HEK293 (cell line): ENCODE results near the gene ASAP2.

ENCODE experiments used
- CTCF ChIA-PET: fragments of 350-600 bp; formaldehyde crosslinking; extraction: SDS; loops from one replicate; lab custom pipeline; 2021; ENCODE audit warnings: antibody characterized with exemption; lab: Yijun Ruan, JAX
- POLR2A ChIA-PET: fragments of 300-600 bp; formaldehyde crosslinking; extraction: SDS; loops from one replicate; lab custom pipeline; 2020; ENCODE audit warnings: antibody characterized with exemption, inconsistent platforms; lab: Yijun Ruan, JAX
- H3K27ac ChIP-seq: fragments of 200-500 bp; sonication (Bioruptor generic); 2 replicates; pipeline ENCODE4 v1.5.1; 2014; ENCODE audit warnings: low read depth, low read length, control low read depth, inconsistent platforms; ENCODE audit errors: extremely low read depth
- H3K36me3 ChIP-seq, 2 experiments: fragments of 200-500 bp in 1 of 2; sonication (Bioruptor generic) in 1 of 2; 1 replicate in 1 of 2; 2 replicates in 1 of 2; pipeline ENCODE4 v1.5.1; 2014 to 2017; ENCODE audit warnings: inconsistent platforms in 2 of 2, low read length in 2 of 2; ENCODE audit not compliant: control insufficient read depth in 2 of 2, insufficient read depth in 1 of 2
- H3K4me1 ChIP-seq: fragments of 200-500 bp; sonication (Bioruptor generic); 2 replicates; pipeline ENCODE4 v1.5.1; 2014; ENCODE audit warnings: mild to moderate bottlenecking, low read length, inconsistent platforms; ENCODE audit not compliant: control insufficient read depth, insufficient read depth
- H3K4me3 ChIP-seq: 2 replicates; pipeline ENCODE4 v1.5.1; 2011; ENCODE audit warnings: low read depth, mild to moderate bottlenecking, control low read depth, low read length, moderate library complexity
- H3K9me3 ChIP-seq: fragments of 200-500 bp; sonication (Bioruptor generic); 2 replicates; pipeline ENCODE4 v1.5.1; 2014; ENCODE audit warnings: low read depth, low read length, inconsistent platforms; ENCODE audit not compliant: control insufficient read depth, insufficient read depth
- AEBP2 ChIP-seq: fragments of 450-650 bp; formaldehyde crosslinking; IDR thresholded peaks from 2 replicates; pipeline ENCODE4 v1.5.1; 2016; ENCODE audit warnings: missing biosample characterization, missing genetic modification characterization, borderline replicate concordance
- GFI1B ChIP-seq: fragments of 450-650 bp; formaldehyde crosslinking; IDR thresholded peaks from 2 replicates; pipeline ENCODE4 v1.5.1; 2016; ENCODE audit warnings: missing biosample characterization, missing genetic modification characterization
- PRDM1 ChIP-seq: fragments of 450-650 bp; formaldehyde crosslinking; IDR thresholded peaks from 2 replicates; pipeline ENCODE4; 2016; ENCODE audit warnings: missing biosample characterization, missing genetic modification characterization
- SCRT1 ChIP-seq: fragments of 450-650 bp; formaldehyde crosslinking; IDR thresholded peaks from 2 replicates; pipeline ENCODE4 v1.5.1; 2016; ENCODE audit warnings: missing biosample characterization, missing genetic modification characterization, borderline replicate concordance
- ZBTB11 ChIP-seq: fragments of 450-650 bp; formaldehyde crosslinking; conservative IDR thresholded peaks from 2 replicates; pipeline ENCODE4 v1.5.1; 2016; ENCODE audit warnings: low read depth, missing biosample characterization, missing genetic modification characterization
- ZBTB26 ChIP-seq: fragments of 450-650 bp; formaldehyde crosslinking; optimal IDR thresholded peaks from 2 replicates; pipeline ENCODE3; 2016; ENCODE audit warnings: missing biosample characterization, mild to moderate bottlenecking, missing genetic modification characterization
- ZFP69B ChIP-seq: fragments of 450-650 bp; formaldehyde crosslinking; IDR thresholded peaks from 2 replicates; pipeline ENCODE4 v1.5.1; 2016; ENCODE audit warnings: missing biosample characterization, missing genetic modification characterization
- ZNF138 ChIP-seq: fragments of 450-650 bp; formaldehyde crosslinking; IDR thresholded peaks from 2 replicates; pipeline ENCODE4 v1.5.1; 2016; ENCODE audit warnings: missing biosample characterization, missing genetic modification characterization, borderline replicate concordance
- ZNF184 ChIP-seq: fragments of 450-650 bp; IDR thresholded peaks from 2 replicates; pipeline ENCODE4 v1.5.1; 2018; ENCODE audit warnings: missing biosample characterization, mild to moderate bottlenecking, missing genetic modification characterization
- ZNF223 ChIP-seq: fragments of 450-650 bp; formaldehyde crosslinking; IDR thresholded peaks from 2 replicates; pipeline ENCODE4 v1.5.1; 2016; ENCODE audit warnings: missing biosample characterization, missing genetic modification characterization
- ZNF354C ChIP-seq: fragments of 450-650 bp; formaldehyde crosslinking; IDR thresholded peaks from 2 replicates; pipeline ENCODE4 v1.5.1; 2016; ENCODE audit warnings: missing biosample characterization, missing genetic modification characterization, low read depth, borderline replicate concordance
- ZNF530 ChIP-seq: fragments of 450-650 bp; formaldehyde crosslinking; IDR thresholded peaks from 2 replicates; pipeline ENCODE4 v1.5.1; 2016; ENCODE audit warnings: low read depth, missing biosample characterization, missing genetic modification characterization
- ZNF600 ChIP-seq: fragments of 450-650 bp; formaldehyde crosslinking; IDR thresholded peaks from 2 replicates; pipeline ENCODE4 v1.5.1; 2016; ENCODE audit warnings: missing biosample characterization, missing genetic modification characterization
- ZNF624 ChIP-seq: fragments of 450-650 bp; formaldehyde crosslinking; IDR thresholded peaks from 2 replicates; pipeline ENCODE4 v1.5.1; 2017; ENCODE audit warnings: missing biosample characterization, missing genetic modification characterization
- ZNF629 ChIP-seq: fragments of 450-650 bp; formaldehyde crosslinking; IDR thresholded peaks from 2 replicates; pipeline ENCODE4 v1.5.1; 2017; ENCODE audit warnings: missing biosample characterization, missing genetic modification characterization
- ZXDB ChIP-seq: fragments of 450-650 bp; formaldehyde crosslinking; IDR thresholded peaks from 2 replicates; pipeline ENCODE4 v1.5.1; 2016; ENCODE audit warnings: missing biosample characterization, missing genetic modification characterization

ASAP2 gene

GRCh38 chr2:9430316-9431293 is 224.0 kb downstream of the ASAP2 start:
- H3K4me3 ChIP-seq = no peak overlapping the region
- no peaks in the 10 kb centered on the region for H3K4me1 ChIP-seq
- peaks cover 61 to 72% of the 10 kb centered on the region in 2 experiments for H3K36me3 ChIP-seq
- H3K9me3 ChIP-seq = no peaks in the 10 kb centered on the region
- no peak overlapping the region for H3K27ac ChIP-seq
- CTCF ChIA-PET = no interaction called here
- POLR2A ChIA-PET = no interaction called here
- no peak for TF ChIP-seq ZNF629 (tag by site-specific recombination)
- TF ChIP-seq ZNF138 (tag by site-specific recombination) = no peak
- TF ChIP-seq ZFP69B (tag by site-specific recombination) = no peak
- TF ChIP-seq SCRT1 (tag by site-specific recombination) = no peak
- no peak for TF ChIP-seq ZBTB26 (tag by site-specific recombination)
- no peak for TF ChIP-seq ZNF624 (tag by site-specific recombination)
- TF ChIP-seq PRDM1 = no peak
- TF ChIP-seq ZNF354C (tag by site-specific recombination) = no peak
- TF ChIP-seq, all 188 proteins: peak for 0

GRCh38 chr2:9434489-9434888 is 227.9 kb downstream of the ASAP2 start:
- TF ChIP-seq ZNF184 (tag by site-specific recombination) = no peak
- no peak for TF ChIP-seq ZXDB (tag by site-specific recombination)
- no peak for TF ChIP-seq ZNF530 (tag by site-specific recombination)
- no peak for TF ChIP-seq ZNF223 (tag by site-specific recombination)
- no peak for TF ChIP-seq AEBP2 (tag by site-specific recombination)
- no peak for TF ChIP-seq ZBTB11 (tag by site-specific recombination)
- TF ChIP-seq ZNF600 (tag by site-specific recombination) = no peak
- no peak for TF ChIP-seq GFI1B (tag by site-specific recombination)
- CTCF ChIA-PET = interaction anchor here (0.6 kb wide), 1 partner anchor 195 kb away, joined by 3 read pairs; no protein-coding TSS in a partner anchor

More at GRCh38 chr2:9434489-9434888, 227.9 kb downstream of the ASAP2 start:
- H3K9me3 ChIP-seq = no peaks in the 10 kb centered on the region
- H3K27ac ChIP-seq = no peak overlapping the region
- no peaks in the 10 kb centered on the region for H3K4me1 ChIP-seq
- peaks cover 82 to 87% of the 10 kb centered on the region in 2 experiments for H3K36me3 ChIP-seq
- H3K4me3 ChIP-seq = no peak overlapping the region
- POLR2A ChIA-PET = interaction anchor here (0.7 kb wide), 1 partner anchor 18 kb away, joined by 3 read pairs; no protein-coding TSS in a partner anchor
